WTC11 (cell line): ENCODE results near the gene FEV. TPM values are rescaled to one million over a fixed set of nuclear protein-coding genes. Genes with fewer than 3 reads are reported as not detected.

Experiments
- ATAC-seq: fragments of 200-7000 bp; cut with Tn5 transposase; 2 replicates; pipeline ENCODE4 v1.10.0; 2021; ENCODE audit warnings: mild to moderate bottlenecking, moderate library complexity
- CTCF ChIA-PET: fragments of 300-600 bp; sonication (Branson Sonifier 250); formaldehyde crosslinking; loops from one replicate; lab custom pipeline; 2021; ENCODE audit warnings: antibody characterized with exemption; lab: Charles Lee
- POLR2A ChIA-PET: fragments of 350-600 bp; sonication (Branson Sonifier 250); formaldehyde crosslinking; loops from one replicate; lab custom pipeline; 2021; ENCODE audit warnings: antibody characterized with exemption; lab: Charles Lee
- DNase-seq: peaks from one replicate; pipeline ENCODE4 v3.0.0; 2021; ENCODE audit warnings: low spot score
- H3K27ac Mint-ChIP-seq: 2 replicates; pipeline ENCODE4 v1.8.0; 2021; ENCODE audit warnings: mixed read lengths
- H3K27me3 Mint-ChIP-seq: 2 replicates; pipeline ENCODE4 v1.8.0; 2021; ENCODE audit warnings: low read depth, mild to moderate bottlenecking, moderate library complexity, mixed read lengths
- H3K36me3 Mint-ChIP-seq: 2 replicates; pipeline ENCODE4 v1.8.0; 2021; ENCODE audit warnings: mixed read lengths
- H3K4me1 Mint-ChIP-seq: 2 replicates; pipeline ENCODE4 v1.8.0; 2022; ENCODE audit warnings: mixed read lengths
- H3K4me3 Mint-ChIP-seq: 2 replicates; pipeline ENCODE4 v1.8.0; 2021; ENCODE audit warnings: mild to moderate bottlenecking, moderate library complexity, mixed read lengths
- H3K9me3 Mint-ChIP-seq: 2 replicates; pipeline ENCODE4 v1.8.0; 2021; ENCODE audit warnings: mixed read lengths
- AFF4 ChIP-seq: sonication (generic); formaldehyde crosslinking; IDR thresholded peaks from 2 replicates; pipeline ENCODE4 v1.8.1; 2023; ENCODE audit warnings: mild to moderate bottlenecking, missing genetic modification reagents, borderline replicate concordance
- FOXP1 ChIP-seq: sonication (generic); formaldehyde crosslinking; IDR thresholded peaks from 2 replicates; pipeline ENCODE4 v1.8.0; 2022; ENCODE audit warnings: missing genetic modification reagents, mild to moderate bottlenecking, moderate library complexity, borderline replicate concordance
- GABPB1 ChIP-seq: sonication (generic); formaldehyde crosslinking; IDR thresholded peaks from 2 replicates; pipeline ENCODE4 v1.8.1; 2023; ENCODE audit warnings: mild to moderate bottlenecking, missing genetic modification reagents
- MAX ChIP-seq: sonication (generic); formaldehyde crosslinking; IDR thresholded peaks from 2 replicates; pipeline ENCODE4 v1.8.0; 2022; ENCODE audit warnings: mild to moderate bottlenecking, missing genetic modification reagents
- MYBL2 ChIP-seq: sonication (generic); formaldehyde crosslinking; IDR thresholded peaks from 2 replicates; pipeline ENCODE4 v1.8.1; 2023; ENCODE audit warnings: mild to moderate bottlenecking, moderate library complexity, missing genetic modification reagents
- TEAD4 ChIP-seq: sonication (generic); formaldehyde crosslinking; IDR thresholded peaks from 2 replicates; pipeline ENCODE4 v1.8.0; 2022; ENCODE audit warnings: mild to moderate bottlenecking, missing genetic modification reagents
- USF2 ChIP-seq: sonication (generic); formaldehyde crosslinking; IDR thresholded peaks from 2 replicates; pipeline ENCODE4 v1.8.1; 2023; ENCODE audit warnings: mild to moderate bottlenecking, missing genetic modification reagents, moderate library complexity
- ZNF121 ChIP-seq: sonication (generic); formaldehyde crosslinking; IDR thresholded peaks from 2 replicates; pipeline ENCODE4 v1.8.0; 2023; ENCODE audit warnings: missing genetic modification reagents
- total RNA-seq: library from RNA; stranded (reverse); gene quantifications from 3 replicates; pipeline ENCODE4 v1.2.3, GENCODE V29; 2021

FEV gene
- total RNA-seq, 1 experiment from 2014 or later, result not detected

GRCh38 chr2:219028996-219029828 is 44.2 kb upstream of the FEV start:
- Mint-ChIP-seq H3K4me3 (no peak overlapping the region), H3K27me3 (no peaks in the 10 kb centered on the region; the same call in 1 of the 2 replicates), H3K4me1 (peaks cover 3% of the 10 kb centered on the region), H3K27ac (no peak overlapping the region), H3K36me3 (no peaks in the 10 kb centered on the region), H3K9me3 (no peaks in the 10 kb centered on the region)
- TF ChIP-seq FOXP1 (CRISPR knock-in tag) (no peak), GABPB1 (no peak), MAX (CRISPR knock-in tag) (no peak), TEAD4 (CRISPR knock-in tag) (no peak), AFF4 (no peak), ZNF121 (no peak), USF2 (CRISPR knock-in tag) (no peak)
- ChIA-PET CTCF (interaction anchor here (0.6 to 8.4 kb wide), 89 partner anchors 11 to 531 kb away, joined by 3 to 91 read pairs (median 6); partner anchors contain the start of genes CDK5R2, CFAP65, CNPPD1 and DNPEP), POLR2A (no interaction called here)
- no peak for DNase-seq
- no peak for ATAC-seq

GRCh38 chr2:219028141-219028540 is 43.2 kb upstream of the FEV start:
- H3K27me3 Mint-ChIP-seq, result no peaks in the 10 kb centered on the region; the same call in 1 of the 2 replicates
- H3K4me1 Mint-ChIP-seq, result peaks cover 3% of the 10 kb centered on the region
- no peak for TF ChIP-seq MYBL2
- TF ChIP-seq, all 79 proteins: peak for 0
- no peak for DNase-seq
- Mint-ChIP-seq H3K27ac (no peak overlapping the region), H3K4me3 (no peak overlapping the region), H3K9me3 (no peaks in the 10 kb centered on the region), H3K36me3 (no peaks in the 10 kb centered on the region)
- ATAC-seq, result no peak
- ChIA-PET CTCF (interaction anchor here (1.4 to 8.4 kb wide), 7 partner anchors 13 to 152 kb away, joined by 3 to 91 read pairs (median 70); partner anchors contain the start of genes CFAP65 and IHH), POLR2A (no interaction called here)

- DNase-seq (no peak), ATAC-seq (no peak)
- Mint-ChIP-seq H3K36me3 (no peaks in the 10 kb centered on the region), H3K27me3 (no peaks in the 10 kb centered on the region; the same call in 1 of the 2 replicates), H3K27ac (no peak overlapping the region), H3K9me3 (no peaks in the 10 kb centered on the region), H3K4me1 (peaks cover 5% of the 10 kb centered on the region), H3K4me3 (no peak overlapping the region)
- TF ChIP-seq AFF4, result no peak
- CTCF ChIA-PET, result interaction anchor here (0.6 to 8.4 kb wide), 8 partner anchors 13 to 151 kb away, joined by 3 to 91 read pairs (median 10); partner anchors contain the start of gene CFAP65
- POLR2A ChIA-PET, result no interaction called here
These were observed 42.6 kb upstream of the FEV start for GRCh38 chr2:219027511-219028055.
